DOHH2 (cell line): ENCODE measurements around the gene PEX26.

Experiments
- H3F3A ChIP-seq: fragments of 200-600 bp; sonication (generic), shearing (Covaris generic); 2 replicates; pipeline ENCODE4 v1.6.0; 2016; ENCODE audit warnings: antibody characterized with exemption, mild to moderate bottlenecking; ENCODE audit not compliant: control insufficient read depth, insufficient read depth
- H3K27ac ChIP-seq: fragments of 200-600 bp; sonication (generic); 2 replicates; pipeline ENCODE4 v1.5.1; 2014; ENCODE audit warnings: low read depth, mild to moderate bottlenecking, low read length, moderate library complexity
- H3K27me3 ChIP-seq: fragments of 200-600 bp; sonication (generic); 2 replicates; pipeline ENCODE4 v1.6.1; 2014; ENCODE audit warnings: mild to moderate bottlenecking, low read length, mixed read lengths; ENCODE audit not compliant: control insufficient read depth
- H3K36me3 ChIP-seq: fragments of 200-600 bp; sonication (generic); 2 replicates; pipeline ENCODE4 v1.6.1; 2014; ENCODE audit warnings: mild to moderate bottlenecking, low read length, moderate library complexity, mixed read lengths; ENCODE audit not compliant: control insufficient read depth
- H3K4me1 ChIP-seq: fragments of 200-600 bp; sonication (generic); 2 replicates; pipeline ENCODE4 v1.6.1; 2014; ENCODE audit warnings: mild to moderate bottlenecking, low read length, mixed read lengths; ENCODE audit not compliant: control insufficient read depth
- H3K4me2 ChIP-seq: fragments of 200-600 bp; sonication (generic); 2 replicates; pipeline ENCODE4 v1.6.0; 2014; ENCODE audit warnings: mild to moderate bottlenecking, low read length, moderate library complexity
- H3K4me3 ChIP-seq: fragments of 200-600 bp; sonication (generic); 2 replicates; pipeline ENCODE4 v1.5.1; 2014; ENCODE audit warnings: mild to moderate bottlenecking, low read length, mixed read lengths
- H3K79me2 ChIP-seq: fragments of 200-600 bp; sonication (generic); 2 replicates; pipeline ENCODE4 v1.6.1; 2014; ENCODE audit warnings: mild to moderate bottlenecking, low read length, mixed read lengths; ENCODE audit not compliant: control insufficient read depth
- H3K9me2 ChIP-seq: fragments of 200-600 bp; sonication (generic); replicated peaks from 2 replicates; pipeline ENCODE4 v1.6.1; 2014; ENCODE audit warnings: mild to moderate bottlenecking, low read length, mixed read lengths; ENCODE audit not compliant: control insufficient read depth
- H3K9me3 ChIP-seq: fragments of 200-600 bp; sonication (generic); 2 replicates; pipeline ENCODE4 v1.6.1; 2014; ENCODE audit warnings: antibody characterized with exemption, low read length, mixed read lengths; ENCODE audit not compliant: control insufficient read depth, insufficient read depth
- H4K20me1 ChIP-seq: fragments of 200-600 bp; sonication (generic); 2 replicates; pipeline ENCODE4 v1.6.0; 2014; ENCODE audit warnings: low read depth, mild to moderate bottlenecking, antibody characterized with exemption, low read length, moderate library complexity; ENCODE audit not compliant: control insufficient read depth, insufficient read depth
- CTCF ChIP-seq: fragments of 200-600 bp; sonication (generic); IDR thresholded peaks from one replicate; pipeline ENCODE4 v1.5.1; 2014; ENCODE audit warnings: antibody characterized with exemption, mild to moderate bottlenecking, low read depth, low read length; ENCODE audit not compliant: poor library complexity, severe bottlenecking
- EZH2phosphoT487 ChIP-seq: fragments of 200-600 bp; sonication (generic); IDR thresholded peaks from 2 replicates; pipeline ENCODE4 v1.6.1; 2017; ENCODE audit warnings: borderline replicate concordance, mild to moderate bottlenecking, antibody characterized with exemption, low read length, moderate library complexity, mixed read lengths

Gene PEX26

GRCh38 chr22:18113680-18114394 lies 36.0 kb downstream of the PEX26 start:
- no peaks in the 10 kb centered on the region for H3K27me3 ChIP-seq

GRCh38 chr22:18114495-18114894 lies 36.7 kb downstream of the PEX26 start:
- TF ChIP-seq EZH2phosphoT487 (no peak), CTCF (no peak)
- Histone ChIP-seq H3K79me2 (no peaks in the 10 kb centered on the region), H3K36me3 (no peaks in the 10 kb centered on the region), H3K27ac (no peak overlapping the region), H4K20me1 (no peaks in the 10 kb centered on the region), H3K27me3 (no peaks in the 10 kb centered on the region), H3K9me3 (no peaks in the 10 kb centered on the region), H3K4me3 (no peak overlapping the region), H3K9me2 (no peaks in the 10 kb centered on the region), H3K4me2 (peak overlapping the region; percentile 36), H3F3A (peaks cover 17% of the 10 kb centered on the region), H3K4me1 (peaks cover 48% of the 10 kb centered on the region)

More at GRCh38 chr22:18113680-18114394, 36.0 kb downstream of the PEX26 start:
- peaks cover 21% of the 10 kb centered on the region for H3F3A ChIP-seq
- no peak overlapping the region for H3K27ac ChIP-seq
- no peaks in the 10 kb centered on the region for H3K36me3 ChIP-seq
- peak overlapping the region; percentile 36 for H3K4me2 ChIP-seq
- TF ChIP-seq EZH2phosphoT487 (no peak), CTCF (no peak)
- peaks cover 53% of the 10 kb centered on the region for H3K4me1 ChIP-seq
- H3K9me3 ChIP-seq, result no peaks in the 10 kb centered on the region
- H3K9me2 ChIP-seq, result no peaks in the 10 kb centered on the region
- H3K79me2 ChIP-seq, result no peaks in the 10 kb centered on the region
- H3K4me3 ChIP-seq, result 0 out of 2 replicates have a peak overlapping the region, but pooled peaks have one; percentile 2
- H4K20me1 ChIP-seq, result no peaks in the 10 kb centered on the region

- no peaks in the 10 kb centered on the region for H3K79me2 ChIP-seq
These were observed 37.3 kb downstream of the PEX26 start for GRCh38 chr22:18114976-18115652.

More at GRCh38 chr22:18114976-18115652, 37.3 kb downstream of the PEX26 start:
- Histone ChIP-seq H3K27ac (no peak overlapping the region), H3K27me3 (no peaks in the 10 kb centered on the region), H3K4me3 (no peak overlapping the region), H3K9me3 (no peaks in the 10 kb centered on the region), H3K4me2 (no peak overlapping the region), H4K20me1 (no peaks in the 10 kb centered on the region), H3K36me3 (no peaks in the 10 kb centered on the region), H3K4me1 (peaks cover 42% of the 10 kb centered on the region), H3F3A (peaks cover 10% of the 10 kb centered on the region), H3K9me2 (no peaks in the 10 kb centered on the region)
- TF ChIP-seq CTCF (no peak), EZH2phosphoT487 (no peak)
